Tibial nerve (tissue), 3 donors: ENCODE data around the gene COX6B1.

Experiments used
- POLR2A ChIP-seq, 2 donors: fragments of 450-650 bp; IDR thresholded peaks; one replicate each; pipeline ENCODE4 v1.6.1; 2017; ENCODE audit warnings: antibody characterized with exemption in 2 of 2, mild to moderate bottlenecking in 2 of 2, moderate library complexity in 2 of 2
- TF ChIP-seq, protein P1 (sequence below), 5 experiments: fragments of 200-600 bp in 3 of 5; fragments of 450-650 bp in 2 of 5; sonication (generic) in 3 of 5; IDR thresholded peaks; one replicate each; pipeline ENCODE4 v1.5.1; 2016 to 2019; ENCODE audit warnings: antibody characterized with exemption in 5 of 5, mild to moderate bottlenecking in 3 of 5, moderate library complexity in 2 of 5

DNA sequence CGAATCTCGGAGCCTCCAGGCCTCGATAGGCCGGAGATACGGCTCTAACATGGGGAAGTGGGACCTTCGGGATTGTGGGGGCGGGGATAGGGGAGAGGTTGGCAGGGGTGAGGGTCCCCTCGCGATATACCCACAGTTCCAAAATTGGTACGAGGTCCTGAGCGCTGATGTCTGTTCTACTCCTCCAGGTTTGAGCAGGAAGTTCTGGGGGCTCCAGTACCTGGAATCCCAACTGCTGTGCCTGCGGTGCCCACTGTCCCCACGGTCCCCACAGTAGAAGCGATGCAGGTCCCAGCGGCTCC lies 18.8 kb upstream of the COX6B1 start:
- TF ChIP-seq, protein P1, sequence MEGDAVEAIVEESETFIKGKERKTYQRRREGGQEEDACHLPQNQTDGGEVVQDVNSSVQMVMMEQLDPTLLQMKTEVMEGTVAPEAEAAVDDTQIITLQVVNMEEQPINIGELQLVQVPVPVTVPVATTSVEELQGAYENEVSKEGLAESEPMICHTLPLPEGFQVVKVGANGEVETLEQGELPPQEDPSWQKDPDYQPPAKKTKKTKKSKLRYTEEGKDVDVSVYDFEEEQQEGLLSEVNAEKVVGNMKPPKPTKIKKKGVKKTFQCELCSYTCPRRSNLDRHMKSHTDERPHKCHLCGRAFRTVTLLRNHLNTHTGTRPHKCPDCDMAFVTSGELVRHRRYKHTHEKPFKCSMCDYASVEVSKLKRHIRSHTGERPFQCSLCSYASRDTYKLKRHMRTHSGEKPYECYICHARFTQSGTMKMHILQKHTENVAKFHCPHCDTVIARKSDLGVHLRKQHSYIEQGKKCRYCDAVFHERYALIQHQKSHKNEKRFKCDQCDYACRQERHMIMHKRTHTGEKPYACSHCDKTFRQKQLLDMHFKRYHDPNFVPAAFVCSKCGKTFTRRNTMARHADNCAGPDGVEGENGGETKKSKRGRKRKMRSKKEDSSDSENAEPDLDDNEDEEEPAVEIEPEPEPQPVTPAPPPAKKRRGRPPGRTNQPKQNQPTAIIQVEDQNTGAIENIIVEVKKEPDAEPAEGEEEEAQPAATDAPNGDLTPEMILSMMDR (IDR thresholded peaks at IDR 0.05) = no peak
- no peak for TF ChIP-seq POLR2A (IDR thresholded peaks at IDR 0.05)
